ENCODE measurements around the gene TPCN1. TPM values are rescaled to one million over a fixed set of nuclear protein-coding genes. Genes with fewer than 3 reads are reported as not detected.

TPCN1 gene
- total RNA-seq, 3 donors from 2014 or later, result 46.9 to 71.7 (median 59.5) TPM

GRCh38 chr12:113174461-113175384 is 46.5 kb upstream of the TPCN1 start:
- intact Hi-C loops (cut with DNase I; ENCODE audit: low total_unique reads), result no loop called here
- peaks cover 8 to 10% of the 10 kb centered on the region in 2 donors for H3K9me3 ChIP-seq
- peaks cover 9% of the 10 kb centered on the region for H3K36me3 ChIP-seq
- no peaks in the 10 kb centered on the region for H3K4me1 ChIP-seq
- H3K27ac ChIP-seq, result no peak overlapping the region
- peak; percentile 43 to 70 for DNase-seq (ENCODE audit: low spot score in 2 of 2)
- H3K27me3 ChIP-seq, result no peaks in the 10 kb centered on the region
- H3K4me3 ChIP-seq, result no peak overlapping the region
- no peak for TF ChIP-seq POLR2AphosphoS5 (IDR thresholded peaks at IDR 0.05)
- peak; percentile 79 to 93 (median 87) for TF ChIP-seq CTCF (IDR thresholded peaks at IDR 0.05)

- intact Hi-C loops (cut with DNase I; ENCODE audit: low total_unique reads), result no loop called here
- TF ChIP-seq POLR2A (IDR thresholded peaks at IDR 0.05), result no peak
- no peak for TF ChIP-seq POLR2AphosphoS5 (IDR thresholded peaks at IDR 0.05)
- TF ChIP-seq CTCF (IDR thresholded peaks at IDR 0.05), result no peak
- H3K36me3 ChIP-seq, result peaks cover 9% of the 10 kb centered on the region
- peaks cover 0 to 8% of the 10 kb centered on the region in 2 donors for H3K4me1 ChIP-seq
- H3K27ac ChIP-seq, result no peak overlapping the region
- DNase-seq (ENCODE audit: low spot score in 2 of 2), result no peak
- H3K9me3 ChIP-seq, result peaks cover 8 to 10% of the 10 kb centered on the region in 2 donors
- no peaks in the 10 kb centered on the region for H3K27me3 ChIP-seq
- H3K4me3 ChIP-seq, result no peak overlapping the region
Measured at GRCh38 chr12:113179023-113179422, 42.2 kb upstream of the TPCN1 start.

- no peak overlapping the region for H3K4me3 ChIP-seq
- H3K27ac ChIP-seq, result no peak overlapping the region
- DNase-seq (ENCODE audit: low spot score in 2 of 2), result no peak
- peaks cover 8 to 10% of the 10 kb centered on the region in 2 donors for H3K9me3 ChIP-seq
- no peaks in the 10 kb centered on the region for H3K27me3 ChIP-seq
- H3K36me3 ChIP-seq, result peaks cover 9% of the 10 kb centered on the region
- TF ChIP-seq POLR2A (IDR thresholded peaks at IDR 0.05) (no peak), CTCF (IDR thresholded peaks at IDR 0.05) (no peak), POLR2AphosphoS5 (IDR thresholded peaks at IDR 0.05) (no peak)
- intact Hi-C loops (cut with DNase I; ENCODE audit: low total_unique reads), result loop anchor here (10.0 kb wide), 1 partner anchor 174 kb away; the partner anchor contains the start of gene PLBD2
- H3K4me1 ChIP-seq, result peaks cover 0 to 13% of the 10 kb centered on the region in 2 donors
Measured at GRCh38 chr12:113180333-113180732, 40.9 kb upstream of the TPCN1 start.

- Histone ChIP-seq H3K27me3 (no peaks in the 10 kb centered on the region), H3K9me3 (peaks cover 5 to 7% of the 10 kb centered on the region in 2 donors), H3K36me3 (peaks cover 9% of the 10 kb centered on the region), H3K4me3 (no peak overlapping the region), H3K27ac (no peak overlapping the region), H3K4me1 (peaks cover 0 to 19% of the 10 kb centered on the region in 2 donors)
- TF ChIP-seq POLR2AphosphoS5 (IDR thresholded peaks at IDR 0.05) (no peak), CTCF (IDR thresholded peaks at IDR 0.05) (no peak), POLR2A (IDR thresholded peaks at IDR 0.05) (no peak)
- intact Hi-C loops (cut with DNase I; ENCODE audit: low total_unique reads), result loop anchor here (10.0 kb wide), 1 partner anchor 173 kb away; the partner anchor contains the start of gene PLBD2
- DNase-seq (ENCODE audit: low spot score in 2 of 2), result no peak
Measured at GRCh38 chr12:113181975-113182374, 39.3 kb upstream of the TPCN1 start.

- Histone ChIP-seq H3K4me1 (peaks cover 0 to 21% of the 10 kb centered on the region in 2 donors), H3K27me3 (no peaks in the 10 kb centered on the region), H3K27ac (no peak overlapping the region), H3K36me3 (no peaks in the 10 kb centered on the region), H3K4me3 (no peak overlapping the region), H3K9me3 (no peaks in the 10 kb centered on the region)
- no peak for TF ChIP-seq POLR2AphosphoS5 (IDR thresholded peaks at IDR 0.05)
- no peak for TF ChIP-seq POLR2A (IDR thresholded peaks at IDR 0.05)
- TF ChIP-seq CTCF (IDR thresholded peaks at IDR 0.05), result no peak
- no peak for DNase-seq (ENCODE audit: low spot score in 2 of 2)
- intact Hi-C loops (cut with DNase I; ENCODE audit: low total_unique reads), result loop anchor here (10.0 kb wide), 1 partner anchor 172 kb away; the partner anchor contains the start of gene PLBD2
Measured at GRCh38 chr12:113183030-113183589, 38.2 kb upstream of the TPCN1 start.

Measured in breast epithelium (tissue), 4 donors.